NCI-H1436 (cell line): ENCODE results near the gene PAQR6.

Source experiments
- DNase-seq: peaks from one replicate; lab custom pipeline; 2025; lab: John Stamatoyannopoulos, UW

PAQR6 gene

GRCh38 chr1:156247460-156248322, at the start of gene PAQR6:
Gene PAQR6 (minus strand): TSS chr1:156248056. CDS start chr1:156246731, 1,325 bp downstream.
- peak; percentile 2 for DNase-seq

GRCh38 chr1:156295391-156295947, 47.6 kb upstream of the PAQR6 start, which contains the start of gene GLMP:
Gene GLMP (minus strand): TSS chr1:156295679. CDS start chr1:156295645, 34 bp downstream.
- peak; percentile 1 for DNase-seq

- DNase-seq = no peak
Measured at GRCh38 chr1:156293895-156294294, 46.0 kb upstream of the PAQR6 start.

- no peak for DNase-seq
Measured at GRCh38 chr1:156293098-156293434, 45.2 kb upstream of the PAQR6 start.

GRCh38 chr1:156291226-156292061, 43.6 kb upstream of the PAQR6 start:
- DNase-seq = no peak

GRCh38 chr1:156289857-156290256, 42.0 kb upstream of the PAQR6 start:
- no peak for DNase-seq

GRCh38 chr1:156286061-156286460, 38.2 kb upstream of the PAQR6 start:
- no peak for DNase-seq

- DNase-seq = no peak
Measured at GRCh38 chr1:156285437-156285836, 37.6 kb upstream of the PAQR6 start.

GRCh38 chr1:156284757-156285156, 36.9 kb upstream of the PAQR6 start:
- DNase-seq = no peak

- no peak for DNase-seq
Measured at GRCh38 chr1:156284112-156284511, 36.3 kb upstream of the PAQR6 start, which contains the start of gene TMEM79. Gene TMEM79 (plus strand): TSS chr1:156284325. CDS start chr1:156285227, 902 bp downstream.

- no peak for DNase-seq
Measured at GRCh38 chr1:156283521-156283920, 35.7 kb upstream of the PAQR6 start.

GRCh38 chr1:156282479-156283222, 34.8 kb upstream of the PAQR6 start, which contains the start of gene SMG5:
Gene SMG5 (minus strand): TSS chr1:156282825. CDS start chr1:156282680, 145 bp downstream.
- DNase-seq = peak; percentile 97

- peak; percentile 2 for DNase-seq
Measured at GRCh38 chr1:156281693-156282478, 34.0 kb upstream of the PAQR6 start.

- DNase-seq = no peak
Measured at GRCh38 chr1:156281281-156281680, 33.4 kb upstream of the PAQR6 start.

- no peak for DNase-seq
Measured at GRCh38 chr1:156279837-156280236, 32.0 kb upstream of the PAQR6 start.

GRCh38 chr1:156276966-156277381, 29.1 kb upstream of the PAQR6 start:
- DNase-seq = no peak

GRCh38 chr1:156276532-156276931, 28.7 kb upstream of the PAQR6 start:
- DNase-seq = no peak

GRCh38 chr1:156270314-156270713, 22.5 kb upstream of the PAQR6 start:
- no peak for DNase-seq

GRCh38 chr1:156268336-156268735, 20.5 kb upstream of the PAQR6 start:
- no peak for DNase-seq

GRCh38 chr1:156266051-156266450, 18.2 kb upstream of the PAQR6 start:
- DNase-seq = no peak

GRCh38 chr1:156263288-156263655, 15.4 kb upstream of the PAQR6 start:
- DNase-seq = no peak
